OCI-LY7 (cell line): ENCODE data around the gene NRG4. TPM values are rescaled to one million over a fixed set of nuclear protein-coding genes. Genes with fewer than 3 reads are reported as not detected.
A peak's percentile ranks its signal among the peaks of the same experiment; 100 is the strongest.

Source experiments
- BruUV-seq: library from RNA; stranded (reverse); fragments of 400-500 nt; replicated peaks from 2 replicates; lab custom pipeline; 2021; lab: Mats Ljungman, UMichigan
- CTCF ChIA-PET: fragments of 300-600 bp; sonication (Branson Sonifier 250); formaldehyde crosslinking; loops from one replicate; lab custom pipeline; 2022; ENCODE audit warnings: antibody characterized with exemption; ENCODE audit not compliant: unreplicated experiment; lab: Charles Lee
- POLR2A ChIA-PET: fragments of 300-600 bp; sonication (Branson Sonifier 250); formaldehyde crosslinking; loops from one replicate; lab custom pipeline; 2022; ENCODE audit warnings: antibody characterized with exemption; lab: Charles Lee
- DNase-seq: peaks from one replicate; pipeline ENCODE4 v3.0.0-alpha.2; 2015; ENCODE audit warnings: low spot score
- H2AFZ ChIP-seq: fragments of 200-600 bp; sonication (generic), shearing (Covaris generic); 2 replicates; pipeline ENCODE4 v1.6.1; 2014; ENCODE audit warnings: mild to moderate bottlenecking, antibody characterized with exemption, low read length, moderate library complexity
- H3K27ac ChIP-seq: fragments of 200-600 bp; sonication (generic); 2 replicates; pipeline ENCODE4 v1.5.1; 2014; ENCODE audit warnings: mixed run types, low read depth, mild to moderate bottlenecking, moderate library complexity, low read length, inconsistent platforms; ENCODE audit not compliant: poor library complexity, severe bottlenecking
- H3K36me3 ChIP-seq: fragments of 200-600 bp; sonication (generic); 2 replicates; pipeline ENCODE4 v1.6.1; 2014; ENCODE audit warnings: mild to moderate bottlenecking, antibody characterized with exemption, low read length, moderate library complexity, mixed read lengths; ENCODE audit not compliant: insufficient read depth
- H3K4me1 ChIP-seq: fragments of 200-600 bp; sonication (generic); 2 replicates; pipeline ENCODE4 v1.5.1; 2014; ENCODE audit warnings: mild to moderate bottlenecking, low read length; ENCODE audit not compliant: insufficient read depth, poor library complexity, severe bottlenecking
- H3K4me2 ChIP-seq: fragments of 200-600 bp; sonication (generic); 2 replicates; pipeline ENCODE4 v1.6.1; 2014; ENCODE audit warnings: mild to moderate bottlenecking, low read length
- H3K4me3 ChIP-seq: fragments of 200-600 bp; sonication (generic); 2 replicates; pipeline ENCODE4 v1.5.1; 2014; ENCODE audit warnings: mild to moderate bottlenecking, low read depth, low read length; ENCODE audit not compliant: poor library complexity, severe bottlenecking
- H3K79me2 ChIP-seq: fragments of 200-600 bp; sonication (generic); 2 replicates; pipeline ENCODE4 v1.6.1; 2016; ENCODE audit warnings: low read depth, mild to moderate bottlenecking, low read length, moderate library complexity, mixed read lengths; ENCODE audit not compliant: insufficient read depth
- H3K9me2 ChIP-seq: fragments of 200-600 bp; sonication (generic); 2 replicates; pipeline ENCODE4 v1.6.1; 2016; ENCODE audit warnings: mild to moderate bottlenecking, low read length, mixed read lengths; ENCODE audit not compliant: insufficient read depth
- H3K9me3 ChIP-seq: fragments of 200-600 bp; sonication (generic); 2 replicates; pipeline ENCODE4 v1.6.1; 2014; ENCODE audit warnings: mild to moderate bottlenecking, mixed run types, low read length, mixed read lengths
- H4K20me1 ChIP-seq: fragments of 200-600 bp; sonication (generic); 2 replicates; pipeline ENCODE4 v1.6.1; 2014; ENCODE audit warnings: mild to moderate bottlenecking, antibody characterized with exemption, low read length, moderate library complexity, mixed read lengths; ENCODE audit not compliant: insufficient read depth
- CTCF ChIP-seq: fragments of 200-600 bp; sonication (generic); conservative IDR thresholded peaks from 2 replicates; pipeline ENCODE4 v1.5.1; 2014; ENCODE audit warnings: mild to moderate bottlenecking, antibody characterized with exemption, low read length, moderate library complexity, mixed read lengths
- EZH2phosphoT487 ChIP-seq: fragments of 200-600 bp; sonication (generic); IDR thresholded peaks from 2 replicates; pipeline ENCODE4 v1.6.1; 2018; ENCODE audit warnings: low read depth, borderline replicate concordance, mild to moderate bottlenecking, mixed run types, antibody characterized with exemption, low read length, moderate library complexity, mixed read lengths
- intact Hi-C: fragments of 100-400 bp; cut with micrococcal nuclease; formaldehyde crosslinking; loops from one replicate; pipeline ENCODE4 v1.10.0; 2022; ENCODE audit not compliant: unreplicated experiment
- total RNA-seq, 2 experiments: library from RNA; depleted of rRNA in 1 of 2; stranded (reverse); fragments of >200 nt in 1 of 2; shearing (Covaris generic) in 1 of 2; gene quantifications; 2 replicates each; pipeline ENCODE4 v1.2.3, GENCODE V29; 2014 to 2022

NRG4 gene
- total RNA-seq, 2 experiments from 2014 or later: not detected

GRCh38 chr15:75926931-75927330, 85.3 kb downstream of the NRG4 start:
- no peak for DNase-seq
- H3K79me2 ChIP-seq: no peaks in the 10 kb centered on the region
- TF ChIP-seq CTCF (no peak), EZH2phosphoT487 (no peak)
- H3K4me1 ChIP-seq: peaks cover 6% of the 10 kb centered on the region
- H2AFZ ChIP-seq: no peak overlapping the region
- intact Hi-C loops: loop anchor here (10.0 kb wide), 1 partner anchor 202 kb away; a partner anchor contains a TSS
- H3K9me2 ChIP-seq: no peaks in the 10 kb centered on the region
- no peaks in the 10 kb centered on the region for H3K9me3 ChIP-seq
- CTCF ChIA-PET: no interaction called here
- H3K36me3 ChIP-seq: peaks cover 28% of the 10 kb centered on the region
- no peak overlapping the region for H3K4me3 ChIP-seq
- no peaks in the 10 kb centered on the region for H4K20me1 ChIP-seq
- no peak overlapping the region for H3K4me2 ChIP-seq
- BruUV-seq: no TSS peak
- POLR2A ChIA-PET: interaction anchor here (0.5 to 1.1 kb wide), 2 partner anchors 121 to 886 kb away, joined by 3 to 4 read pairs; no protein-coding TSS in a partner anchor
- H3K27ac ChIP-seq: no peak overlapping the region

GRCh38 chr15:75925440-75925839, 86.8 kb downstream of the NRG4 start:
- no peak overlapping the region for H3K4me3 ChIP-seq
- peaks cover 6% of the 10 kb centered on the region for H3K4me1 ChIP-seq
- DNase-seq: peak; percentile 16
- peaks cover 20% of the 10 kb centered on the region for H3K36me3 ChIP-seq
- H3K9me2 ChIP-seq: no peaks in the 10 kb centered on the region
- intact Hi-C loops: loop anchor here (10.0 kb wide), 1 partner anchor 201 kb away; a partner anchor contains a TSS
- BruUV-seq: no TSS peak
- no peaks in the 10 kb centered on the region for H3K9me3 ChIP-seq
- no peak overlapping the region for H3K4me2 ChIP-seq
- CTCF ChIA-PET: interaction anchor here (0.5 kb wide), 1 partner anchor 187 kb away, joined by 3 read pairs; no protein-coding TSS in a partner anchor
- no peaks in the 10 kb centered on the region for H4K20me1 ChIP-seq
- H2AFZ ChIP-seq: no peak overlapping the region
- H3K27ac ChIP-seq: no peak overlapping the region
- TF ChIP-seq CTCF: no peak
- TF ChIP-seq EZH2phosphoT487: no peak
- POLR2A ChIA-PET: interaction anchor here (0.7 kb wide), 2 partner anchors 32 to 339 kb away, joined by 3 to 6 read pairs; no protein-coding TSS in a partner anchor
- no peaks in the 10 kb centered on the region for H3K79me2 ChIP-seq

- TF ChIP-seq CTCF: no peak
- Histone ChIP-seq H3K4me2 (no peak overlapping the region), H3K4me3 (no peak overlapping the region), H3K36me3 (peaks cover 16% of the 10 kb centered on the region; the same call in 1 of the 2 replicates), H3K27ac (no peak overlapping the region), H2AFZ (no peak overlapping the region), H3K4me1 (peaks cover 6% of the 10 kb centered on the region), H3K9me3 (no peaks in the 10 kb centered on the region), H4K20me1 (no peaks in the 10 kb centered on the region), H3K79me2 (no peaks in the 10 kb centered on the region), H3K9me2 (no peaks in the 10 kb centered on the region)
- POLR2A ChIA-PET: interaction anchor here (0.6 kb wide), 1 partner anchor 740 kb away, joined by 4 read pairs; no protein-coding TSS in a partner anchor
- DNase-seq: no peak
- BruUV-seq: no TSS peak
- intact Hi-C loops: loop anchor here (10.0 kb wide), 1 partner anchor 200 kb away; a partner anchor contains a TSS
- CTCF ChIA-PET: no interaction called here
Observed at GRCh38 chr15:75924576-75924975, 87.6 kb downstream of the NRG4 start.
